HCT116 (cell line): ENCODE results near the gene DTWD2. TPM values are rescaled to one million over a fixed set of nuclear protein-coding genes. Genes with fewer than 3 reads are reported as not detected.

Experiments used
- ATAC-seq: fragments of 200-7000 bp; cut with Tn5 transposase; 2 replicates; pipeline ENCODE4 v1.9.1; 2020; ENCODE audit warnings: mild to moderate bottlenecking, moderate library complexity
- BruUV-seq: library from RNA; stranded (reverse); fragments of 400-500 nt; replicated peaks from 2 replicates; lab custom pipeline; 2021; lab: Mats Ljungman, UMichigan
- CTCF ChIA-PET: fragments of 300-600 bp; sonication (Branson Sonifier 250); formaldehyde crosslinking; loops from one replicate; lab custom pipeline; 2021; ENCODE audit warnings: antibody characterized with exemption; lab: Charles Lee
- POLR2A ChIA-PET: fragments of 300-600, 350-600 bp; sonication (Branson Sonifier 250); formaldehyde crosslinking; loops from one replicate; lab custom pipeline; 2021; ENCODE audit warnings: antibody characterized with exemption; lab: Charles Lee
- RAD21 ChIA-PET, 2 experiments: fragments of 300-600 bp; sonication (Branson Sonifier 250); formaldehyde crosslinking; loops; one replicate each; lab custom pipeline; 2023; ENCODE audit warnings: low total read pairs in 2 of 2; ENCODE audit not compliant: uncharacterized antibody in 2 of 2, unreplicated experiment in 2 of 2, low non-redundant PET in 1 of 2; lab: Charles Lee
- DNase-seq: peaks from one replicate; pipeline ENCODE4 v3.0.0-alpha.2; 2010; ENCODE audit warnings: low read depth, low spot score
- H2AFZ ChIP-seq: fragments of 200-600 bp; shearing (Covaris generic), sonication (generic); 2 replicates; pipeline ENCODE4 v1.6.1; 2017; ENCODE audit warnings: low read depth, mixed run types, mixed read lengths, antibody characterized with exemption, low read length; ENCODE audit not compliant: poor library complexity, severe bottlenecking
- H3K27ac ChIP-seq: 2 replicates; pipeline ENCODE4 v1.5.1; 2012; ENCODE audit warnings: low read depth, low read length
- H3K27me3 ChIP-seq: fragments of 200-600 bp; sonication (generic); 2 replicates; pipeline ENCODE4 v1.6.1; 2016; ENCODE audit warnings: mixed run types, low read length, mixed read lengths; ENCODE audit not compliant: insufficient read depth
- H3K36me3 ChIP-seq, 2 experiments: fragments of 200-500 bp in 1 of 2; fragments of 200-600 bp in 1 of 2; sonication (Bioruptor generic) in 1 of 2; sonication (generic) in 1 of 2; 2 replicates each; pipeline versions ENCODE4 v1.5.1 to v1.6.1; 2014 to 2016; ENCODE audit warnings: low read length in 2 of 2, inconsistent platforms in 1 of 2, mixed read lengths in 1 of 2, mixed run types in 1 of 2; ENCODE audit not compliant: insufficient read depth in 2 of 2, control insufficient read depth in 1 of 2
- H3K4me1 ChIP-seq, 2 experiments: fragments of 200-600 bp in 1 of 2; sonication (generic) in 1 of 2; 2 replicates each; pipeline versions ENCODE4 v1.5.1 to v1.6.1; 2012 to 2017; ENCODE audit warnings: low read length in 2 of 2, inconsistent platforms in 1 of 2, mild to moderate bottlenecking in 1 of 2, mixed read lengths in 1 of 2, mixed run types in 1 of 2, moderate library complexity in 1 of 2; ENCODE audit not compliant: insufficient read depth in 2 of 2, control insufficient read depth in 1 of 2
- H3K4me2 ChIP-seq: fragments of 200-600 bp; sonication (generic); 2 replicates; pipeline ENCODE4 v1.6.1; 2017; ENCODE audit warnings: mixed run types, low read length, mixed read lengths
- H3K4me3 ChIP-seq, 2 experiments: fragments of 200-600 bp in 1 of 2; sonication (generic) in 1 of 2; replicated peaks in 1 of 2; 2 replicates each; pipeline ENCODE4 v1.5.1; 2011 to 2016; ENCODE audit warnings: low read length in 2 of 2, control low read depth in 1 of 2, low read depth in 1 of 2, mild to moderate bottlenecking in 1 of 2, mixed read lengths in 1 of 2, mixed run types in 1 of 2
- H3K79me2 ChIP-seq: fragments of 200-600 bp; sonication (generic); 2 replicates; pipeline ENCODE4 v1.6.1; 2017; ENCODE audit warnings: mild to moderate bottlenecking, mixed run types, low read length, moderate library complexity, mixed read lengths; ENCODE audit not compliant: insufficient read depth
- H3K9ac ChIP-seq: fragments of 200-600 bp; sonication (generic); 2 replicates; pipeline ENCODE4 v1.6.1; 2016; ENCODE audit warnings: low read length, mixed read lengths
- H3K9me2 ChIP-seq: fragments of 200-600 bp; sonication (generic), shearing (Covaris generic); 2 replicates; pipeline ENCODE4 v1.6.1; 2017; ENCODE audit warnings: mixed run types, mild to moderate bottlenecking, moderate library complexity; ENCODE audit not compliant: insufficient read depth
- H3K9me3 ChIP-seq, 2 experiments: fragments of 200-500 bp in 1 of 2; fragments of 200-600 bp in 1 of 2; sonication (Bioruptor generic) in 1 of 2; sonication (generic) in 1 of 2; 2 replicates each; pipeline ENCODE4 v1.6.1; 2014 to 2017; ENCODE audit warnings: low read length in 2 of 2, mixed read lengths in 2 of 2, inconsistent platforms in 1 of 2, low read depth in 1 of 2, mild to moderate bottlenecking in 1 of 2, mixed run types in 1 of 2, moderate library complexity in 1 of 2; ENCODE audit not compliant: control insufficient read depth in 1 of 2, insufficient read depth in 1 of 2
- H4K20me1 ChIP-seq: fragments of 200-600 bp; sonication (generic), shearing (Covaris generic); 2 replicates; pipeline ENCODE4 v1.6.1; 2017; ENCODE audit warnings: mixed run types, mild to moderate bottlenecking, moderate library complexity; ENCODE audit not compliant: insufficient read depth
- CEBPB ChIP-seq: IDR thresholded peaks from 2 replicates; pipeline ENCODE4 v1.6.1; 2012; ENCODE audit warnings: low read depth
- EGR1 ChIP-seq: IDR thresholded peaks from 2 replicates; pipeline ENCODE4 v1.6.1; 2012; ENCODE audit warnings: low read depth
- MAX ChIP-seq: IDR thresholded peaks from 2 replicates; pipeline ENCODE4 v1.6.1; 2012
- POLR2A ChIP-seq: IDR thresholded peaks from 2 replicates; pipeline ENCODE4 v1.7.0; 2011; ENCODE audit warnings: borderline replicate concordance; ENCODE audit not compliant: insufficient read depth, insufficient read length; ENCODE audit errors: extremely low read depth
- RAD21 ChIP-seq: IDR thresholded peaks from 2 replicates; pipeline ENCODE4 v1.6.1; 2012; ENCODE audit warnings: low read depth, mild to moderate bottlenecking
- intact Hi-C: fragments of 100-400 bp; cut with micrococcal nuclease; formaldehyde crosslinking; loops from 2 replicates; pipeline ENCODE4 v1.10.0; 2022
- total RNA-seq: library from RNA; stranded (reverse); gene quantifications from one replicate; pipeline ENCODE4 v1.2.1, GENCODE V29; 2021; ENCODE audit not compliant: unreplicated experiment
- TF ChIP-seq, protein P1 (sequence below): IDR thresholded peaks from 2 replicates; pipeline ENCODE4 v1.6.1; 2011; ENCODE audit warnings: mild to moderate bottlenecking, low read length, moderate library complexity; ENCODE audit not compliant: insufficient replicate concordance; ENCODE audit errors: extremely low read depth
- TF ChIP-seq, protein P2 (sequence below), 3 experiments: fragments of 200-600 bp in 1 of 3; sonication (generic) in 1 of 3; IDR thresholded peaks in 2 of 3; conservative IDR thresholded peaks in 1 of 3; 2 replicates each; pipeline ENCODE4 v1.5.1; 2012 to 2017; ENCODE audit warnings: low read depth in 2 of 3, low read length in 2 of 3, antibody characterized with exemption in 1 of 3, borderline replicate concordance in 1 of 3, control low read depth in 1 of 3, mild to moderate bottlenecking in 1 of 3, mixed read lengths in 1 of 3, mixed run types in 1 of 3, moderate library complexity in 1 of 3; ENCODE audit not compliant: insufficient read depth in 1 of 3

DTWD2 gene
- total RNA-seq, 1 experiment from 2014 or later, result 5.2 TPM

DNA sequence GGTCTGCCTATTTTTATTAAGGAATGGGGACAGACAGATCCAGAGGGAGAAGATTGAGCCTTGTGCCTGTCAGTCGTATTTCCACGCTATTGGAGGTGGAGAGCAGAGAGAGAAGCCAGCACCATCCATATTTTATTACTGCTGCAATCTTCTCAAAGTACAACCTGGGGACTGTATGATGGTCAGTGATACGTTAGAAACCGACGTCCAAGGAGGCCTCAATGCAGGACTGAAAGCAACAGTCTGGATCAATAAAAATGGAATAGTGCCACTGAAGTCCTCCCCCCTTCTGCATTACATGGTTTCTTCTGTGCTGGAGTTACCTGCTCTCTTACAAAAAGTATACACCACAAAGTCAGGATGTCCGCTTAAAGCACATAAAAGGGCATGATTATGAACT is 21.9 kb upstream of the DTWD2 start (continued):
- TF ChIP-seq, protein P1, sequence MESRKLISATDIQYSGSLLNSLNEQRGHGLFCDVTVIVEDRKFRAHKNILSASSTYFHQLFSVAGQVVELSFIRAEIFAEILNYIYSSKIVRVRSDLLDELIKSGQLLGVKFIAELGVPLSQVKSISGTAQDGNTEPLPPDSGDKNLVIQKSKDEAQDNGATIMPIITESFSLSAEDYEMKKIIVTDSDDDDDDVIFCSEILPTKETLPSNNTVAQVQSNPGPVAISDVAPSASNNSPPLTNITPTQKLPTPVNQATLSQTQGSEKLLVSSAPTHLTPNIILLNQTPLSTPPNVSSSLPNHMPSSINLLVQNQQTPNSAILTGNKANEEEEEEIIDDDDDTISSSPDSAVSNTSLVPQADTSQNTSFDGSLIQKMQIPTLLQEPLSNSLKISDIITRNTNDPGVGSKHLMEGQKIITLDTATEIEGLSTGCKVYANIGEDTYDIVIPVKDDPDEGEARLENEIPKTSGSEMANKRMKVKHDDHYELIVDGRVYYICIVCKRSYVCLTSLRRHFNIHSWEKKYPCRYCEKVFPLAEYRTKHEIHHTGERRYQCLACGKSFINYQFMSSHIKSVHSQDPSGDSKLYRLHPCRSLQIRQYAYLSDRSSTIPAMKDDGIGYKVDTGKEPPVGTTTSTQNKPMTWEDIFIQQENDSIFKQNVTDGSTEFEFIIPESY, result no peak
- TF ChIP-seq CEBPB, result no peak

DNA sequence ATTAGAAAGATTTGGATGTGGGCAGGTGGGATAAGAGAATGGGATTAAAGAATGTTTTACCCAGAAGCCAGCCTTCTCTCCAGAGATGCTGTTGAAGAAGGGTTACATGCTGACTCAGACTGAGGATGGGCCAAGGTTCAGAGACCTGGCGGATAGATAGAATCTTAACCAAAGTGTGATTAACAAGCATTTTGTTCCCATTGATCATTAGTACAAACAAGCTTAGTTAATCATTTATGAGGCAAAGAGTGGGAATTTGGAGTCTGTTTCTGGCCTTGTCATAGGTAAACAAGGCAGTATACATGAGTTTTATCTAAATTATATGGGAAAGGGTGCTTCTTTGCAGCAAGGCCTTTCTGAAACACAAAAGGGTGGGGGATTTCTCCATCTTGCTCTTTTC is 20.8 kb upstream of the DTWD2 start:
- no peak for TF ChIP-seq POLR2A
- TF ChIP-seq EGR1, result no peak
- TF ChIP-seq, protein P1, result no peak
- no peak for TF ChIP-seq RAD21
- TF ChIP-seq, protein P2, sequence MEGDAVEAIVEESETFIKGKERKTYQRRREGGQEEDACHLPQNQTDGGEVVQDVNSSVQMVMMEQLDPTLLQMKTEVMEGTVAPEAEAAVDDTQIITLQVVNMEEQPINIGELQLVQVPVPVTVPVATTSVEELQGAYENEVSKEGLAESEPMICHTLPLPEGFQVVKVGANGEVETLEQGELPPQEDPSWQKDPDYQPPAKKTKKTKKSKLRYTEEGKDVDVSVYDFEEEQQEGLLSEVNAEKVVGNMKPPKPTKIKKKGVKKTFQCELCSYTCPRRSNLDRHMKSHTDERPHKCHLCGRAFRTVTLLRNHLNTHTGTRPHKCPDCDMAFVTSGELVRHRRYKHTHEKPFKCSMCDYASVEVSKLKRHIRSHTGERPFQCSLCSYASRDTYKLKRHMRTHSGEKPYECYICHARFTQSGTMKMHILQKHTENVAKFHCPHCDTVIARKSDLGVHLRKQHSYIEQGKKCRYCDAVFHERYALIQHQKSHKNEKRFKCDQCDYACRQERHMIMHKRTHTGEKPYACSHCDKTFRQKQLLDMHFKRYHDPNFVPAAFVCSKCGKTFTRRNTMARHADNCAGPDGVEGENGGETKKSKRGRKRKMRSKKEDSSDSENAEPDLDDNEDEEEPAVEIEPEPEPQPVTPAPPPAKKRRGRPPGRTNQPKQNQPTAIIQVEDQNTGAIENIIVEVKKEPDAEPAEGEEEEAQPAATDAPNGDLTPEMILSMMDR (IDR thresholded peaks at IDR 0.05 in 2 of 3, conservative IDR thresholded peaks at IDR 0.05 in 1 of 3; ENCODE audit: borderline replicate concordance in 1 of 3, insufficient read depth in 1 of 3, low read depth in 2 of 3, low read length in 2 of 3), result no peak
- TF ChIP-seq MAX, result no peak
- TF ChIP-seq, all 23 proteins: peak for 0
- Histone ChIP-seq H3K9ac (no peak overlapping the region), H3K27me3 (no peaks in the 10 kb centered on the region), H3K9me3 (no peaks in the 10 kb centered on the region), H3K4me3 (no peak overlapping the region), H3K79me2 (no peaks in the 10 kb centered on the region), H3K4me2 (no peak overlapping the region), H3K4me1 (no peaks in the 10 kb centered on the region), H3K36me3 (no peaks in the 10 kb centered on the region), H2AFZ (no peak overlapping the region), H3K27ac (no peak overlapping the region), H4K20me1 (no peaks in the 10 kb centered on the region), H3K9me2 (no peaks in the 10 kb centered on the region)
- ATAC-seq, result no peak
- RAD21 ChIA-PET, result no interaction called here
- CTCF ChIA-PET, result no interaction called here
- BruUV-seq, result no TSS peak
- no peak for DNase-seq
- POLR2A ChIA-PET, result no interaction called here
- intact Hi-C loops, result no loop called here
